GM12801 (cell line): ENCODE data around the gene SYNE1.

Experiments
- CTCF ChIP-seq: IDR thresholded peaks from one replicate; pipeline ENCODE4 v1.5.1; 2011; ENCODE audit warnings: control low read depth; ENCODE audit not compliant: insufficient read length; ENCODE audit errors: extremely low read depth

The SYNE1 gene

DNA sequence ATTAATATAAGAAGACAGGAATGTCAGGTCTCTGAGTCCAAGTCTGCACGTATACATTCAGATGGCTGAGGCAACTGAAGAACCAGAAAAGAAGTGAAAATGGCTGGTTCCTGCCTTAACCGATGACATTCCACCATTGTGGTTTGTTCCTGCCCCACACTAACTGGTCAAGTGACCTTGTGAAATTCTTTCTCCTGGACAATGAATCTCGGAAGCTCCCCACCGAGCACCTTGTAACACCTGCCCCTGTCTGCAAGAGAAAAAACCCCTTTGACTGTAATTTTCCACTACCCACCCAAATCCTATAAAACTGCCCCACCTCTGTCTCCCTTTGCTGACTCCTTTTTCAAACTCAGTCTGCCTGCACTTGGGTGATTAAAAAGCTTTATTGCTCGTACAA, 140.4 kb downstream of the SYNE1 start:
- no peak for TF ChIP-seq CTCF

GRCh38 chr6:152484806-152485205, 152.4 kb downstream of the SYNE1 start:
- TF ChIP-seq CTCF = no peak

- no peak for TF ChIP-seq CTCF
Measured at GRCh38 chr6:152482289-152482688, 154.9 kb downstream of the SYNE1 start.

GRCh38 chr6:152478377-152479010, 158.7 kb downstream of the SYNE1 start:
- TF ChIP-seq CTCF = no peak

- TF ChIP-seq CTCF = no peak
Measured at GRCh38 chr6:152474354-152474753, 162.8 kb downstream of the SYNE1 start.

DNA sequence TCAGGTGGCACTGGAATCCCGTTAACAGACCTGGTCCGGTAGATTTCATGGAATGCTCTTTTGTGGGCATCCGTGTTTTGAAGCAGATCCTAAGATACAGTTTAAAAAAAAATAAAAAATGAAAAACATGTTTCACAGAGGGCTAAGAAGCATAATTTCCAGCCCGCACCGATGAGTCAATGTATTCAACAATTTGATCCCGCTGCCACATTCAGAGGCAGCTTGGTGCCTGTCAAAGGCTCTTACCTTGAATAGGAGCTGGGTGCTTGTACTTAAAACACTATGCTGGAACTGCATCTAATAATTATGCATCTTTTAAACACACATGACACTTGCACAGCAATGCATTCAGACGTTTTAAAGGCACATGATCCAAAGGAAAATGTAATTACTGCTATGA, 164.8 kb downstream of the SYNE1 start:
- TF ChIP-seq CTCF = no peak

GRCh38 chr6:152471456-152472265, 165.5 kb downstream of the SYNE1 start:
- no peak for TF ChIP-seq CTCF
